ENCODE measurements around the gene APH1A.
A peak's percentile ranks its signal among the peaks of the same experiment; 100 is the strongest.
"Not testable (repeated sequence)": the region's sequence is repeated elsewhere in the genome, so short reads cannot be mapped to it uniquely, and the experiment has no call there.

Gene APH1A

DNA sequence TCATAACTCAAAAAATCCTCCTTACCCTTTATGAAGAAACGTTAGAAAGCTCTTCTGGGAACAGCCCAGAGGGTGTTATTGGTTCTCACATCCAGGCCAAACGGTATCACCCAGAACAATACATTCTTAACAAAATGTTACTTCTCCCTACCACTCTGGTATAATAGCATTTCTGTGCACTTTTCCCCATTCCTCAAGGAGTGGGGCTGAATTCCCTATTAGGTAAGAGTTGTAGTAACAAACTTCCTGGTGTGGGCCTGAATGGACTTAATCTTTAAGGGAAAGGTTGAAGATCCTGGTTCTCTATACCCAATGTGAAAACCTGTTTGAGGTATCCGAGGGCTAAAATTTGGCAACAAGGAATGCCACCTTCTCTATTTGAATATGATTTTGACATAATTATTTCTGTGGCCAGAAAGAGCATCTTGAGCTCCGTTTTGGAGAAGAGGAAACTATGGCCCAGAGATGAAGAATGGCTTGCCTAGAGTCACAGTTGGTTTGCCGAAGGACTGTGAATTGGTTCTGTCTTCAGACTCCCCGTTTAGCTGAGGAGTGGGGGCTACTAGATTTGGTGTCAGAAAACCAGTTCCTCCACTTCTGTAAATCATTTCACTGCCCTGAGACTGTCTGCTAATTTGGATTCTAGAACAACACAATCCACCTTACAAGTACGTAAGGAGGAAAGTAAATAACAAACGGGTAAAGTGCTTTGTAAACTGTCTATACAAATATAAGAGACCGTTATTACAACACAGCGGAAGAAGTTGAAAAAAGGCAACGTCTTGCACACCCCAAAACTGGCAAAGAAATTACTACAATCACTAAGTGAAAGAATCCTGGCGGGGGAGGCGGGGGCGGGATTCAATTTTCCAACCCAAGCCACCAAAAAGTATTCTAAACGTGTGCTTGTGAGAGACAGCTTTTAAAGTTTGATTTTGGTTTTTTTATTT, 35.2 kb downstream of the APH1A start:
- DNase-seq (ENCODE audit: low read depth in 2 of 2), result peak in 1 of 2 donors; percentile 42

DNA sequence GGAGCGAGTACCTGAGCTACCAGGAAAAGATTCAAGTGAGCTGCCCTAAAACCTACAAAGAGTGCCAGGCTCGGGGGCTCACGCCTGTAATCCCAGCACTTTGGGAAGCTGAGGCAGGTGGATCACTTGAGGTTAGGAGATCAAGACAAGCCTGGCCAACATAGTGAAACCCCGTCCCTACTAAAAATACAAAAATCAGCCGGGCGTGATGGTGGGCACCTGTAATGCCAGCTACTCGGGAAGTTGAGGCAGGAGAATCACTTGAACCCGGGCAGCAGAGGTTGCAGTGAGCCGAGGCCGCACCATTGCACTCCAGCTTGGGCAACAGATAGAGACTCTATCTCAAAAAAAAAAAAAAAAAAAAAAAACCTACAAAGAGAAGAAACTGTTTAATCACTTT, 35.9 kb downstream of the APH1A start:
- not testable (repeated sequence) for DNase-seq (ENCODE audit: low read depth in 2 of 2)

DNA sequence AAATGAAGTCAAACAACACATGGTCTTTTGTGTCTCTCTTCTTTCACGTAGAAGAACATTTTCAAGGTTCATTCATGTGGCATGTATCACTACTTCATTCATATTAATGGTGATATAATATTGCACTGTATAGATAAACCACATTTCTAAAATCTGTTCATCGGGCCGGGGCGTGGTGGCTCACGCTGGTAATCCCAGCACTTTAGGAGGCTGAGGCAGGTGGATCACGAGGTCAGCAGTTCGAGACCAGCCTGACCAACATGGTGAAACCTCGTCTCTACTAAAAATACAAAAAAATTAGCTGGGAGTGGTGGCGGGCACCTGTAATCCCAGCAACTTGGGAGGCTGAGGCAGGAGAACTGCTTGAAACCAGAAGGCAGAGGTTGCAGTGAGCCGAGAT, 40.6 kb downstream of the APH1A start:
- not testable (repeated sequence) for DNase-seq (ENCODE audit: low read depth in 2 of 2)

DNA sequence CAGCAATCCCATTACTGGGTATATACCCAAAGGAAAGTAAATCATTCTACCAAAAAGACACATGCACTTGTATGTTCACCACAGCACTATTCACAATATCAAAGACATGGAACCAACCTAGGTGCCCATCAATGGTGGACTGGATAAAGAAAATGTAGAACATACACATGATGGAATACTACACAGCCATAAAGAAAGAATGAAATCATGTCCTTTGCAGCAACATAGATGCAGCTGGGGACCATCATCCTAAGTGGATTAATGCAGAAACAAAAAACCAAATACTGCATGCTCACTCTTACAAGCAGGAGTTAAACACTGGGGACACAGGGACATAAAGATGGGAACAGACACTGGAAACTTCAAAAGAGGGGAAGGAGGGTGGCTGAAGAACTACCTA, 41.6 kb downstream of the APH1A start:
- DNase-seq (ENCODE audit: low read depth in 2 of 2), result no peak

DNA sequence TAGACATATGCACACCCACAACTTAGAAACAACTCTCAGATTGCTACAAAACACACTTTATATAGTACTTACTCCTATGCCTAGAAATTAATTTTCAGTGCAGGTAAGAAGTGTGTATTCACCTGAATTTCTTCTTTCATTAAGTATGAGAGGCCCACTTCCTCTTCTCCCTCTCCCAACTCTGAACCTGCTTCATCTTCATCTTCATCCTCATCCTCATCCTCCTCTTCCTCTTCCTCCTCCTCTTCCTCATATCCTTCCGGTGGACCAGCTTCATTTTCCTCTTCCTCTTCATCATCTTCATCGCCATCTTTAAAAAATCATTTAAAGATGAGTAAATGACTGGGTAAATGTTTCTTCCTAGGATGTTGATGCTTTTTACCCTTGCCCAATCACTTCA, 42.3 kb downstream of the APH1A start:
- DNase-seq (ENCODE audit: low read depth in 2 of 2), result no peak

DNA sequence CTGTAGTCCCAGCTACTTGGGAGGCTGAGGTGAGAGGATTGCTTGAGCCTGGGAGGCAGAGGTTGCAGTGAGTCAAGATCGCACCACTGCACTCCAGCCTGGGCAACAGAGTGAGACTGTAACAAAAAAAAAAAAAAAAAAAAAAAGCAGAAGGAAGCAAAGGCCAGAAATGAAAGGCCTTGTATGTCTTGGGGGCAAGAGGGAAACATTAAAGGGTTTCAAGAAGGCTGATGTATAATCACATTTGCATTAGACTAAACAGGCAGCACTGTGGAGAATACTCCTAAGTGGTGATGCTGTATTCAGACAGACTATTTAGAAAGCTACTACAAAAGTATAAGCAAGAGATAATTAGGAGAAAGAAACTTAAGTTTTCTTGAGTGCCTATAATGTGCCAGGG, 43.3 kb downstream of the APH1A start:
- DNase-seq (ENCODE audit: low read depth in 2 of 2), result no peak

GRCh38 chr1:150224983-150225382, 43.8 kb downstream of the APH1A start:
- no peak for DNase-seq (ENCODE audit: low read depth in 2 of 2)

GRCh38 chr1:150221552-150221951, 47.3 kb downstream of the APH1A start:
- no peak for DNase-seq (ENCODE audit: low read depth in 2 of 2)

- DNase-seq (ENCODE audit: low read depth in 2 of 2), result not testable (repeated sequence)
Measured at GRCh38 chr1:150215855-150216254, 53.0 kb downstream of the APH1A start.
